ENCODE data around the gene CCNB2. TPM values are rescaled to one million over a fixed set of nuclear protein-coding genes. Genes with fewer than 3 reads are reported as not detected.

CCNB2 gene
- total RNA-seq, 1 donor = 4.8 TPM

GRCh38 chr15:59131969-59132562, 27.1 kb downstream of the CCNB2 start:
- DNase-seq (ENCODE audit: low read depth in 2 of 3, low spot score in 2 of 3) = no peak

DNA sequence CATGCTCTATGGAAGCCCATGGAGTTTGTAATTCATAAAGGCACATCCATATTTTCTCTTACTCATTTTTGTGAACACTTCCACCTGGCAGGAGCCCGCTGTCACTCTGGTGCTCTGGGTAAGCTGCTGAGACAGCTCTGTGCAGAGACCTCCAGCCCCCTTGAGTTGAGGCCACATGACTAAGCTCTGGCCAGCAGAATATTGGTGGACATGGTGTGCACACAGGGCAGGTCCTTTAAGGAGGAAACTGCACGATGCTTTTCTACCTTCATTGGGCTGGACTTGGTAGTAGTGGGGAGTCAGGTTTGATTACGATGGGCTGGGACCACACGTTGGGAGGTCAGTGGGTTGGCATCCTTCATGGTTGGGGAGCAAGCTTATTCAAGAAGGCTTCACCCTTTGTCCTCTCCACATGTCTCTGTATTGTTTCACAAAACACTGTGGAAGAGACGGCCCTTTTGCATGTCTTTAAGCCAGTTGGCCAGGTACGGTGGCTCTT, 29.0 kb downstream of the CCNB2 start:
- no peak for DNase-seq (ENCODE audit: low read depth in 2 of 3, low spot score in 2 of 3)

DNA sequence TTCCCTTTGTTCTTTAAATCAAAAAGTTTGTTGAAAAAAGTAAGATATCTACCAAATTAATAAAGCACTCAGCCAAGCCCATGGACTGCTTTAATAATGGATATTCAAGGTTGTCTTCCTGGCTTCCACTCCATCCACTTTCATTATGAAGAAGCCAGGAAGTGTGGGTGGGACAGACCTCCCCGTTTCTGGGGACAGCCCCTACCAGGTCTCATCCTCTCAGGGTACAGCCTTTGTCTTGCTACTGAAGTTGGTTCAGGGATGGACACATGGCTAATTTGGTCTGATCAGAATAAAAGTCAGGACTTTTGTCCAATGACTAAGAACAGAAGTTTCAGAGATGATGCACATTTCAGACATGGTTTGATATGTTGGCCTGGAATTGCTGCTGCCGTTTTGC, 32.6 kb downstream of the CCNB2 start:
- no peak for DNase-seq (ENCODE audit: low read depth in 2 of 3, low spot score in 2 of 3)

DNA sequence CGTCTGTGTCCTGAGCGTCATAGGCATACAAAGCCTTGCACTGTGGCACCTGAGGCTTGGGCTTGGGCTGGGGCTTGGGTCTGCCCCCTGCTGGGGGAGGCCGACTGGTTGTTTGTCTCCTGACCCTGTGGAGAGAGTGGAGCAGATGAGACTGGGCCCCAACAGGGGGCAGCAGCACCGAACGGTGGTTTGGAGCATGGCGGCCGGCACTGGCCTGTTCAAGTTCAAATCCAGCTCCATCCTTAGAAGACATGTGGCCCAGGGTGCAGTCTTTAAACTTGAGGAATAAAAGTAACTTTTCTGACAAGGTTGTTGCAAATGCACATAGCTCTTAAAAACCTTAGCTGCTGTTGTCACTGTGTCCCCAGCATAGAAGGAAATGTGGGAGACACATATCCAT, 33.3 kb downstream of the CCNB2 start:
- DNase-seq (ENCODE audit: low read depth in 2 of 3, low spot score in 2 of 3) = peak in 2 of 3 donors; percentile 70 to 86

- DNase-seq (ENCODE audit: low read depth in 2 of 3, low spot score in 2 of 3) = no peak
Measured at GRCh38 chr15:59140422-59141226, 35.7 kb downstream of the CCNB2 start.

GRCh38 chr15:59143281-59143680, 38.3 kb downstream of the CCNB2 start:
- no peak for DNase-seq (ENCODE audit: low read depth in 2 of 3, low spot score in 2 of 3)

- peak in 2 of 3 donors; percentile 5 to 48 for DNase-seq (ENCODE audit: low read depth in 2 of 3, low spot score in 2 of 3)
Measured at GRCh38 chr15:59144594-59144993, 39.6 kb downstream of the CCNB2 start.

GRCh38 chr15:59147666-59148065, 42.7 kb downstream of the CCNB2 start:
- no peak for DNase-seq (ENCODE audit: low read depth in 2 of 3, low spot score in 2 of 3)

DNA sequence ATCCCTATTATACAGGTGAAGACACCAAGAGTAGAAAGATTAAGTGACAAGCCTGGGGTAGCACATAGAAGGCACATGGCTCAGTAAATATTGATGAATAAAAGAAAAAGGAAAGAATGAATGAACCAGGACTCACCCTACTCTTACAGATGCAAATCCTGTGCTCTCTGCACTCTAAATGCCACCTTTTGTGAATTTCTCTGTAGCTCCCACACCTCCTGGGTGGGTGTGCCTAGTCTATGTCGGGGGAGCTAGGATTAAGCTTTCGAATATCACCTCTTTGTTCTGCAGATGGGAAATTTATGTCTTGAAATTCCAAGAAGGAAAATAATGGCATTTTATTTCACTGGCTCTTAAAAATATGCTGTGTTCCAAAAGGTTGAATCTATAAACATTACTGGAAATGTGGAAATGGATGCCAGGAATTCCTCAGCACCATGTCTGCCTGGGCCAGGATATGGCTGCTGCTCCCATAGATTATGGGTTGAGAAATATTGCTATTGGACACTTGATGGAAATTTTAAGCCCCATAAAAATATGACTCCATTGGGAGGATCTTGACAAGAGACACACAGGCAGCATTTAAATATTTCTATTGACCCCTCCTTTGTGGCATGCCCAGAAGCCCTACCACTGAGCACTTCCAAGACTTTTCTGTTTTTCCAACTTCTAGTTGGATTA, 43.3 kb downstream of the CCNB2 start:
- DNase-seq (ENCODE audit: low read depth in 2 of 3, low spot score in 2 of 3) = no peak

GRCh38 chr15:59150185-59150584, 45.2 kb downstream of the CCNB2 start:
- DNase-seq (ENCODE audit: low read depth in 2 of 3, low spot score in 2 of 3) = no peak

DNA sequence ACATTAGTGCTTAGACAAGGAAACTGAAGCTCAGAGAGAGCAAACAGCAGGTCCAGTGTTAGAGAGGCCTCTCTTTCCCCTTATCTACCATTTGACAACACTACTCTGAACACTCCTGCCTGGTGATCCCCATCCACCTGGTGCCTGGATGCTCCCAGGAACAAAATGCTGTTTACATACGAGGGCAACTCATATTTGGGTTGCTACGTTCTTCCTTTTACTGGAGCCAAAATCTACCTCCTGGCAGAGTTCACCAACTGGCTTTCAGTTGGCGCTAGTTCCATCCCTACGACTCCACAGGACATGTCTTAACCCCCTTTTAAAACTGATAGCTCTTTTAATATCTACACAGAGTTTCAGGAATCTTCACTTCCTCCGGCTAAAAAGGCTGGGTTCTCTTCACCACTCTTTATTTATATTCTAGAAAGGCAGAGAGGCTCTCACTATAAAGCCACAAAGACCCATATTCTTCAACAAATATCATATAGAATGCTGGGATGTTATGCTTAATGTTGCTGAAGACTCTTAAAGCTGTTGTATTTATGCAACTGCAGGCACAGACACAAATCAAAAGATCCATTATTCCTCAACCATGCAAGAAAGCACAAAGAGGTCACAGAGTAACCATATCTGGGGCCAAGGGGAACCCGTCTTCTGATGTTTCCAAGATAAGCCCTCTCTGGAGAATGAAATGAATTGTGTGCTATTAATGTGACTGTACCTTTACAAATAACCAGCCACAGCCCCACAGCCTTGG, 47.9 kb downstream of the CCNB2 start:
- no peak for DNase-seq (ENCODE audit: low read depth in 2 of 3, low spot score in 2 of 3)

DNA sequence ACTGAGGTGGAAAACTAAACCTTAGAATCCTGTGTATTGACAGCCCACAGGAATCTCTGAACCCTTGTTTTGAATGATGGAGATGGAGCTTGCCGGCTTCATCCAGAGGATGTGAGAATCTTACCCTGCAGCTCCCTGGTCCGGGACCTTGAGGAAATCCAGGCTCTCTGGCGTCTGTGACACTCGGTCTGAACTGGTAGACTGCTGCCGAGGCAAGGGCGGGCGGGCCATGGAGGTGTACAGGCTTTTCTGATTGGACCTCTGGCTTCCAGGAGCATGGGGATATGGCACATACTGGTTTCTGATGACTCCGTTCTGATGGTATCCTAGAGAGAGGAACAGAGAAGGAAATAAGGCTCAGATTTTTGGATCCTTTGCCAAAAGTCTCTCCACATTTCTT, 48.5 kb downstream of the CCNB2 start:
- DNase-seq (ENCODE audit: low read depth in 2 of 3, low spot score in 2 of 3) = no peak

DNA sequence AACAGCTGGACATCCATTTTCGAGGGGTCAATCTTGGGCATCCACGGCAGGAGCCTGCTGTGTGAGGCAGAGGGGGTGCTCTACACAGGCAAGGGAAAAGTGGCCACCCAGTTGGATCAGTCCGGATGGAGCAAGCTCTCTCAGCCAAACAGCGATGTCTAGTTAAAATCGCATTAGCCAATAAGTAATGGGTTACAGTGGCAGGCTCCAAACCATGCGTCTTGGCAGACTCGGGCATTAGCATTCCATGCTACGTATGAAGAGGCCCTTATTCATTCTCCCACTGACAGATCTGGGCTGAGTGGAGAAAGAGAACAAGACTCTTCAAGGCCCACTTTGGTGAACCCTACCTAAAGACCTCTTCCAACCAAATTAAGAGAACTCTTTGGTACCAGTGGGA, 49.3 kb downstream of the CCNB2 start:
- DNase-seq (ENCODE audit: low read depth in 2 of 3, low spot score in 2 of 3) = no peak

GRCh38 chr15:59155431-59155830, 50.5 kb downstream of the CCNB2 start:
- no peak for DNase-seq (ENCODE audit: low read depth in 2 of 3, low spot score in 2 of 3)

- no peak for DNase-seq (ENCODE audit: low read depth in 2 of 3, low spot score in 2 of 3)
Measured at GRCh38 chr15:59157396-59157795, 52.5 kb downstream of the CCNB2 start.

GRCh38 chr15:59157840-59158700, 53.1 kb downstream of the CCNB2 start:
- no peak for DNase-seq (ENCODE audit: low read depth in 2 of 3, low spot score in 2 of 3)

- no peak for DNase-seq (ENCODE audit: low read depth in 2 of 3, low spot score in 2 of 3)
Measured at GRCh38 chr15:59158701-59159034, 53.7 kb downstream of the CCNB2 start.

DNA sequence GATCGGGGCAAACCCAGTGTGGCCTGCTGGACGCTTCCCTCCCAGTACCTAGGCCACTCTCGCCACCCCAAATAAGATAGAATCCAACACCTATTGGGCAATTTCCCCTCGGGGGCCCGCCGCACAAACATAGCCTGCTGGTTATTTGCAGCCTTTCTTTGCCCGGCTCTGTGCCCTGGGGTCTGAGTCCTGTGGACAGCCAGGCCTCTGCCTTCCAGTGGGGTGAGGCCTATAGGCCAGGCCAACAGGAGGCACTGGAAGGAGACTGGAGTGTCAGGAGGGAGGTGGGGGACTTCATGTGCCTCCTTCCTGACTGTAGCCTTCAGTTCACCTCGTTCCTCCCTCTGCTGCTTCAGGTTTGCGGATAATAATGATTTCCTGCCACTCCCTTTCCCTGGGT, 54.3 kb downstream of the CCNB2 start:
- DNase-seq (ENCODE audit: low read depth in 2 of 3, low spot score in 2 of 3) = no peak

- DNase-seq (ENCODE audit: low read depth in 2 of 3, low spot score in 2 of 3) = peak in 1 of 3 donors; percentile 39
Measured at GRCh38 chr15:59160880-59161593, 56.1 kb downstream of the CCNB2 start.
